Forelimb muscle (tissue), 1 donor: ENCODE data around the gene MED13L. TPM values are rescaled to one million over a fixed set of nuclear protein-coding genes. Genes with fewer than 3 reads are reported as not detected.
"Not testable (repeated sequence)": the region's sequence is repeated elsewhere in the genome, so short reads cannot be mapped to it uniquely, and the experiment has no call there.

Source experiments
- DNase-seq: peaks from one replicate; pipeline ENCODE4 v3.0.0-alpha.2; 2013; ENCODE audit warnings: low read depth
- polyA plus RNA-seq: library from polyadenylated mRNA; unstranded; fragments of 120-200 nt; gene quantifications from one replicate; pipeline ENCODE4 v1.2.1, GENCODE V29; 2013; ENCODE audit not compliant: insufficient read length

The MED13L gene
- polyA plus RNA-seq, 1 donor, result 45.2 TPM

- DNase-seq, result not testable (repeated sequence)
Measured at GRCh38 chr12:116131987-116132386, 145.5 kb downstream of the MED13L start.

GRCh38 chr12:116131176-116131575 is 146.3 kb downstream of the MED13L start:
- no peak for DNase-seq

- DNase-seq, result no peak
Measured at GRCh38 chr12:116130431-116130830, 147.1 kb downstream of the MED13L start.

GRCh38 chr12:116128779-116129178 is 148.7 kb downstream of the MED13L start:
- no peak for DNase-seq

GRCh38 chr12:116127859-116128258 is 149.6 kb downstream of the MED13L start:
- DNase-seq, result no peak

- DNase-seq, result no peak
Measured at GRCh38 chr12:116126610-116127009, 150.9 kb downstream of the MED13L start.

- DNase-seq, result no peak
Measured at GRCh38 chr12:116125956-116126566, 151.4 kb downstream of the MED13L start.

GRCh38 chr12:116125084-116125483 is 152.4 kb downstream of the MED13L start:
- no peak for DNase-seq

GRCh38 chr12:116123451-116124258 is 153.8 kb downstream of the MED13L start:
- peak; percentile 39 for DNase-seq

- no peak for DNase-seq
Measured at GRCh38 chr12:116122628-116123027, 154.9 kb downstream of the MED13L start.

GRCh38 chr12:116121453-116121871 is 156.0 kb downstream of the MED13L start:
- DNase-seq, result no peak

GRCh38 chr12:116116650-116117424 is 160.7 kb downstream of the MED13L start:
- no peak for DNase-seq

GRCh38 chr12:116113398-116114130 is 163.9 kb downstream of the MED13L start:
- no peak for DNase-seq

- DNase-seq, result no peak
Measured at GRCh38 chr12:116106870-116107269, 170.6 kb downstream of the MED13L start.

GRCh38 chr12:116104167-116104767 is 173.2 kb downstream of the MED13L start:
- DNase-seq, result no peak

GRCh38 chr12:116101991-116102390 is 175.5 kb downstream of the MED13L start:
- DNase-seq, result no peak

GRCh38 chr12:116099652-116100432 is 177.7 kb downstream of the MED13L start:
- no peak for DNase-seq

- no peak for DNase-seq
Measured at GRCh38 chr12:116096874-116097273, 180.6 kb downstream of the MED13L start.

- DNase-seq, result no peak
Measured at GRCh38 chr12:116094475-116094874, 183.0 kb downstream of the MED13L start.

GRCh38 chr12:116093915-116094314 is 183.6 kb downstream of the MED13L start:
- no peak for DNase-seq

GRCh38 chr12:116092776-116093175 is 184.7 kb downstream of the MED13L start:
- DNase-seq, result no peak
